B cell (primary cell): ENCODE measurements around the gene PSORS1C1.

Experiments used
- EZH2 ChIP-seq: IDR thresholded peaks from 2 replicates; pipeline ENCODE4 v1.6.1; 2012; ENCODE audit warnings: borderline replicate concordance, low read depth, mild to moderate bottlenecking, moderate library complexity, low read length; ENCODE audit not compliant: insufficient read depth, poor library complexity, severe bottlenecking
- TF ChIP-seq, protein P1 (sequence below): fragments of 200-600 bp; IDR thresholded peaks from one replicate; pipeline ENCODE4 v1.8.0; 2022; ENCODE audit warnings: antibody characterized with exemption, mild to moderate bottlenecking

DNA sequence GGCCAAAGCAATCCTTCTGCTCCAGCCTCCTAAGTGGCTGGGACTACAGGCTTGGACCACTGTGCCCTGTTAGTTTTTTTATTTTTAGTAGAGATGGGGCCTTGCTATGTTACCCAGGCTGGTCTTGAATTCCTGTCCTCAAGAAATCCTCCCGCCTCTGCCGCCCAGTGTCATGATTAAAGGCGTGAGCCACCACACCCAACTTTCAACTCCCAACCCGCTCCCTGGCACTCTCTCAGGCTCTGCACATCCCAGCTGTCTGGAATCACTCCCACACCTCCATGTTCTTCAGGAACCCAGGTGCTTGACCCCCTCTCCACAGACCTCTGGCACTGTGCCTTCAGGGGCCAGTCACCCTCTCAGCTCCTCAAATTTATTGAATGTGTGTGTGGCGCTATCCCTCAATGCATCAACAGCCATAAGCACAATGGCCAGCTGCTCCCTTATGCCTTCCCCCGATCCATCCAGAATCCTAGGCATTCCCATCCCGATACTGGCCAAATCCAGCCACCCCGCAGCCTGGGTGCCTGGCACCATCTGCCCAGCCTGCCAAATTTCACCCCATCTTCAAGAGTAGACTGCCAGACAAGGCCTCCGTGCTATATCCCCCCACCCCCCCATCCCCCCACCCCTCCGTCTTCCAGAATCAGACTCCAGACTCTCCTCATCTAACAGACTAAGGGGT, 56.5 kb downstream of the PSORS1C1 start:
- no peak for TF ChIP-seq EZH2
- TF ChIP-seq, protein P1, sequence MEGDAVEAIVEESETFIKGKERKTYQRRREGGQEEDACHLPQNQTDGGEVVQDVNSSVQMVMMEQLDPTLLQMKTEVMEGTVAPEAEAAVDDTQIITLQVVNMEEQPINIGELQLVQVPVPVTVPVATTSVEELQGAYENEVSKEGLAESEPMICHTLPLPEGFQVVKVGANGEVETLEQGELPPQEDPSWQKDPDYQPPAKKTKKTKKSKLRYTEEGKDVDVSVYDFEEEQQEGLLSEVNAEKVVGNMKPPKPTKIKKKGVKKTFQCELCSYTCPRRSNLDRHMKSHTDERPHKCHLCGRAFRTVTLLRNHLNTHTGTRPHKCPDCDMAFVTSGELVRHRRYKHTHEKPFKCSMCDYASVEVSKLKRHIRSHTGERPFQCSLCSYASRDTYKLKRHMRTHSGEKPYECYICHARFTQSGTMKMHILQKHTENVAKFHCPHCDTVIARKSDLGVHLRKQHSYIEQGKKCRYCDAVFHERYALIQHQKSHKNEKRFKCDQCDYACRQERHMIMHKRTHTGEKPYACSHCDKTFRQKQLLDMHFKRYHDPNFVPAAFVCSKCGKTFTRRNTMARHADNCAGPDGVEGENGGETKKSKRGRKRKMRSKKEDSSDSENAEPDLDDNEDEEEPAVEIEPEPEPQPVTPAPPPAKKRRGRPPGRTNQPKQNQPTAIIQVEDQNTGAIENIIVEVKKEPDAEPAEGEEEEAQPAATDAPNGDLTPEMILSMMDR, result no peak
